HG02571 (cell line): ENCODE measurements around the gene CAPN2.
"Not testable (repeated sequence)": the region's sequence is repeated elsewhere in the genome, so short reads cannot be mapped to it uniquely, and the experiment has no call there.

ENCODE experiments used
- ATAC-seq: cut with Tn5 transposase; IDR thresholded peaks from one replicate; pipeline ENCODE4 v1.9.1; 2021; ENCODE audit warnings: mild to moderate bottlenecking, moderate library complexity; ENCODE audit not compliant: unreplicated experiment

The CAPN2 gene

DNA sequence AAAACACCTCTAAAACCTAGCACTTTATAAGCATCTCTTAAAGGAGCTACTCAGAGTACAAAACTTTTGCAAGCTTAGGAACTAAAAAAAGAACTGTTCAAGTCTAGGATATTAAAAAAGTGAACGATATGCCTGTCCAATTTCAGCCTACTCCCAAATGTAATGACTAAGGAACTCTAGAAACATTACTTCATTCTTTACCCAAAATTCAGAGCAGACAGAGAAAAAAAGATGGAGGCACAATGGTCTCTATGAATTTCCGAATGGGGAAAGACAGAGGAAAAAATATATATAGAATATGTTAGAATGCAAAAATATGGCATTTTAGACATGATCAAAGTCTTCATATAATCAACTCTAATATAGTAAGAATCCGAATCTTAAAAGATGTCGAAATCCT lies 72.2 kb downstream of the CAPN2 start:
- no peak for ATAC-seq

DNA sequence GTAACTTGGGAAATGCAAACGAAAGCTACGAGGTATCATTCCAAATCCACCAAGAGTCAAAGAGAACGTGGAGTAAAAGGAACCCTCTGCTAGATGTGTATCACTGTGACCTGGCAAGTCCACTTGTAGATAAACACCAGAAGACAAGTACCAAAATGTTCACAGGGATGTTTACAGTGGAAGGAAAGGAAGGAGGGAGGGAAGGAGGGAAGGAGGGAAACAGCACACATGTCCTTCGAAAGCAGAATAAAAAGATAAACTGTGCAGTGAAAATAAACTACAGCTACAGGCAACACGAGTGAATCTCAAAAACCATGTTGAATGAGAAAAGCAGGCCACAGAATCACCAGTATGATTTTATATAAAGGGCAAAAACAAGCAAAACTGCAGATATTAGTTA lies 73.5 kb downstream of the CAPN2 start:
- ATAC-seq: no peak

DNA sequence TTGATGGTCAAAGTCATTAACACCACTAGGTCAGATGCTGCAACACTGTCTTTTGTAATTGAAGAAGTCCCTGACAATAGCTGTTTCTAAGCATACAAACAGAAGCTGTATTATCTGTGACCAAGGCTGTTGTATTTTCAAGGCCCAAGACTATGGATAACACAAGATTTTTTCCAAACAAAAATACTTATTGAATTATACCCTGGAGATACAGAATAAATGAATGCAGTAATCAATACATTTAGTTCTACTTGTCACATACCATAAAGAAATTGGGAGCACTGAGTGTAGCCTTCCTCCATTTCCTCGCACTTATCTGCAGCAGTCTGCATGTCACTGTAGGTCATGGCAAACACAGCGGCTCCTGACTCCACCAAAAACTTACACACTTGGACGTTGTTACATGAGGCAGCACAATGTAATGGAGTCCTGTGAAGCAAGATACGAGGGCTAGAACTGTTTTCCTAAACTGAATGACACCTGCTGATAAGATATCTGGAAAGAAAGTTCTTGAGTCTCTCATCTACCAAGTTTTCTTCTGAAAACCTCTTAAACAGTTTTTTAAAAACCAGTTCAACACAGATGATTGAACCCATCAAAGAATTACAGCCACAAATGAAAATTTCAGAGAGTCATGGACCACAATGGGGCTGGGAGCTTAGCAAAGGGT lies 76.5 kb downstream of the CAPN2 start:
- ATAC-seq: no peak

- ATAC-seq: no peak
Measured at GRCh38 chr1:223792046-223792445, 79.7 kb downstream of the CAPN2 start.

DNA sequence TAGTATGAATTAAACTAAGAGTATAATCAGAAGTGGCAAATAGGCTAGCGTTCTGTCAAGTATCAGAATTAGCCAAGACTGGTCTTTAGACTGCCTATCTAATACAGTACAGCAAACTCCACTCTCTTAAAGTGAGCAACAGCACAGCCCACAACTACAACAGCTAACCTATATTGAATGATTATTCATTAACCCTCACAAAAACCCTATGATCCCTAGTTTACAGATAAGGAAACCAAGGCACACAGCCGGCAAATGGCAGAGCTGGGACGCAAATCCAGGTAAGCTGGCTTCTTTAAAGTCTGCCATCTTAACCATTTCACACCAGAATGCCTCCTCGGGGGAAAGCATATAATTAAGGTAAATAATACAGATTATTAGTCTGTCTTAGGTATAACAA lies 81.4 kb downstream of the CAPN2 start:
- ATAC-seq: no peak

- ATAC-seq: no peak
Measured at GRCh38 chr1:223794136-223794880, 82.0 kb downstream of the CAPN2 start.

DNA sequence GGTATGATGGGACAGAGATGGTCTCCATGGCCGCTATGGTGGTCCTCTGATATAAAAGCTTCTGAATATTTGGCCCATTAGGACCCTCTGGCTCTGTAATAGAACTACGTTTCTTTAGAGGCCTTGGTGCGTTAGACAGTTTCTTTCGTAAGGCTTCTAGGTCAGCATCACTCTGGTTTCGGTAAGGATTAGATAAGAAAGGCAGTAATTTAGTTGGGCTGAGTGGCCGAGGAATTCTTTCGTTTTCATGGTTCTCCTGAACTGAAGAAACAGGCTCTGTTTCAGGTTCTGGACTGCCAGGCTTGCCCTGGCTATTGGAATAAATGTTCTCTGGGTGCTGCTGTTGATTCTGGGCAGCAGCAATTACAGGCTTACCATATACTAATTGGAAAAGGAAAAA lies 83.9 kb downstream of the CAPN2 start:
- no peak for ATAC-seq

DNA sequence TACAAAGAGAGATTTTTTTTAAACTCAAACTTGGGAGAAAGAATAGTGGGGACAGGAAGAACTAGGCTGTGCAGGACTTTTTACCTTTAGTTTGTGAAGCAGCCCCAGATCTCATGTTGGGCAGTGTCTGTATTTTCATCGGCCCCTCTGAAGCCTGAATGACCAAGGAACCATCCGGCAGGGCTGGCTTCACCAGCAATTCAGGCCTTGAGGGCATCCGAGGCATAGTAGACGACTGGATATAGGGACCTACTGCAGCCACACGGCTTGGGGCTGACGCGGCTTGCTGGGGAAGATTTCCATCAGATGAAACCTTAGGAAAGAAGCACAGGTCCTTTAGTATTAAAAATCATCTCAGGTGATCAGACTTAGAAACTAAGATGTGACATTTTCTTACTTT lies 89.7 kb downstream of the CAPN2 start:
- ATAC-seq: no peak

- ATAC-seq: no peak
Measured at GRCh38 chr1:223802602-223803001, 90.3 kb downstream of the CAPN2 start.

GRCh38 chr1:223803211-223803610 lies 90.9 kb downstream of the CAPN2 start:
- no peak for ATAC-seq

- not testable (repeated sequence) for ATAC-seq
Measured at GRCh38 chr1:223809905-223810304, 97.6 kb downstream of the CAPN2 start.

- ATAC-seq: no peak
Measured at GRCh38 chr1:223810586-223810985, 98.2 kb downstream of the CAPN2 start.

GRCh38 chr1:223811634-223812101 lies 99.3 kb downstream of the CAPN2 start:
- no peak for ATAC-seq

DNA sequence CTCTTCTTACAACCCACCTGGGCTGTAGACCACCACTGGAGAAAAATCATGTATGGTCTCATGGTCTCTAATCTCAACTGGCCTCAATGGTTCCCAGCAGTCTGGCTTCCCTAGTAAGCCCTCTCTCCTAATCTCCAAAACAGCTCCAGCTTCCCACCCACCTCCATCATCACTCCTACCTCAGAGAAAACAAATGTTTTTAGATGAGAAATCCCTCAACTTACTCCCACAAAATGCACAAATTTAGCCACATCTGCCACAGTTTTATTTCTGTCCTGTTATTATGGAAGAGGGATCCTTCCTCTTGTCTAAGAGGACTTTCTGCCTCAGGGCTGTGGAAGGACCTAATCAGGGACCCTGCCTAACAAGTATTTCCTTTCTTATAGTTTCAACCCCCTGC lies 101.3 kb downstream of the CAPN2 start:
- no peak for ATAC-seq

- ATAC-seq: no peak
Measured at GRCh38 chr1:223815020-223815853, 102.9 kb downstream of the CAPN2 start.

- no peak for ATAC-seq
Measured at GRCh38 chr1:223815865-223816264, 103.5 kb downstream of the CAPN2 start.

- ATAC-seq: not testable (repeated sequence)
Measured at GRCh38 chr1:223817265-223817664, 104.9 kb downstream of the CAPN2 start.

- no peak for ATAC-seq
Measured at GRCh38 chr1:223819730-223820514, 107.6 kb downstream of the CAPN2 start.

DNA sequence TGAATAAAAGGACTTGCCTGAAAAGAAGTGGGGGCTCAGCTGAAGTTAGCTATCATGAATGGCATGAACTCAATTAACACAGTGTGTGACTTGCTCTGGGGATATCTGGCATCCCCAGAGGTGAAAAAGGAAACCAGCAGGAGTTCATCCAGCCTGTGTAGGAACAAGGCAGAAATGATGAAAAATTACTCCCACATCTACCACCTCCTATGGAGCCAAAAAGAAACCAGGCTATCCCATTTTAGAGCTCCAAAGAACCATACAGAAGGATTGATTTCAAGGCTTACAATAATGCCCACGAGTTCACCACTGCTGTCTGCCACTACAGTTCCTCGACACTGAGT lies 108.1 kb downstream of the CAPN2 start:
- no peak for ATAC-seq

DNA sequence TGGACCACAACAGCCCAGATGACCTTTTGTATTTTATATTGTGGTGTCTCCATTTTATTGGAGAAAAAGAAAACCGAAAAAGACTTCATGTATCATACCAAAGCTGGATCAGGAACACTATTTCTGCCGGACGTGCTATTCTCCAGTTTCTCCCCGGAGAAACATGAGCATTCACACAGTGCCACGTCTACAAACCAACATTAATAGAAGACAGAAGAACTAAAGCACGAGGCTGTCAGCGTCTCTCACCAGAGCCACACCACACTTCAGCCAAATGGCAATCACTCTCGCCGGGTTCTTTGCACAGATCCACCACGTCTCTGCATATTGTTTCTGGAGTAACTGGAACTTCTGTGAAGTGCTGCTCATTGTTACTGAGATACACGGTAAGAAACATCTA lies 108.6 kb downstream of the CAPN2 start:
- ATAC-seq: no peak

DNA sequence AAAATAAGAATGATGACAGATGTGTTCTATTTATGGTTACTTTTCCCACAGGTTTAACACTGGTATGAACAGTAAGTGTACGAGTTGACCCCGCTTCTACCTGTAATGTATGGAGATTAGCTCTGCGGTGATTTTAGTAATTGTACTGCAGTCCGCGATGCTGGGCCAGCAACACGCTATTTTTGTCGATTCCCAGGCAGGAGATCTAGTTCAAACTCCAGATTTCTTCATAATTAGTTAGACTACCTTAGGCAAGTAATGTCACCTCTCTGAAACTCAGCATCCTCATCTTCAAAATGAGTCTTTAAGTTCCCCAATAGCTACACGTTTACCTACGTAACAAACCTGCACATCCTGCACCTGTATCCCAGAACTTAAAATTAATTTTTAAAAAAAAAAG lies 111.9 kb downstream of the CAPN2 start:
- no peak for ATAC-seq
